Measurements from ENCODE around the gene PSMD8. TPM values are rescaled to one million over a fixed set of nuclear protein-coding genes. Genes with fewer than 3 reads are reported as not detected.

PSMD8 gene
- total RNA-seq (100 to 1,000 TPM; 237 to 690 (median 325) TPM), polyA plus RNA-seq (100 to 1,000 TPM; 186 to 663 TPM)
- long read RNA-seq, donor 1, transcript PSMD8-208 (6 exons, 771 nt), result minor isoform, 16 of 557 reads
- long read RNA-seq, donor 1, transcript PSMD8-201 (7 exons, 1,553 nt), result major isoform, 484 of 557 reads
- long read RNA-seq, donor 1, partial matches to known transcripts, result 38 of 557 reads
- long read RNA-seq, donor 1, other reads (novel, unspliced or antisense), result 18 of 557 reads
- long read RNA-seq, donor 2, transcript PSMD8-208 (6 exons, 771 nt), result minor isoform, 23 of 1,274 reads
- long read RNA-seq, donor 2, transcript PSMD8-201 (7 exons, 1,553 nt), result major isoform, 1,208 of 1,274 reads
- long read RNA-seq, donor 2, partial matches to known transcripts, result 14 of 1,274 reads
- long read RNA-seq, donor 2, other reads (novel, unspliced or antisense), result 27 of 1,274 reads
- long read RNA-seq, donor 3, transcript PSMD8-201 (7 exons, 1,553 nt), result major isoform, 464 of 536 reads
- long read RNA-seq, donor 3, transcript PSMD8-208 (6 exons, 771 nt), result minor isoform, 9 of 536 reads
- long read RNA-seq, donor 3, partial matches to known transcripts, result 42 of 536 reads
- long read RNA-seq, donor 3, other reads (novel, unspliced or antisense), result 21 of 536 reads

- TF ChIP-seq, protein P1, sequence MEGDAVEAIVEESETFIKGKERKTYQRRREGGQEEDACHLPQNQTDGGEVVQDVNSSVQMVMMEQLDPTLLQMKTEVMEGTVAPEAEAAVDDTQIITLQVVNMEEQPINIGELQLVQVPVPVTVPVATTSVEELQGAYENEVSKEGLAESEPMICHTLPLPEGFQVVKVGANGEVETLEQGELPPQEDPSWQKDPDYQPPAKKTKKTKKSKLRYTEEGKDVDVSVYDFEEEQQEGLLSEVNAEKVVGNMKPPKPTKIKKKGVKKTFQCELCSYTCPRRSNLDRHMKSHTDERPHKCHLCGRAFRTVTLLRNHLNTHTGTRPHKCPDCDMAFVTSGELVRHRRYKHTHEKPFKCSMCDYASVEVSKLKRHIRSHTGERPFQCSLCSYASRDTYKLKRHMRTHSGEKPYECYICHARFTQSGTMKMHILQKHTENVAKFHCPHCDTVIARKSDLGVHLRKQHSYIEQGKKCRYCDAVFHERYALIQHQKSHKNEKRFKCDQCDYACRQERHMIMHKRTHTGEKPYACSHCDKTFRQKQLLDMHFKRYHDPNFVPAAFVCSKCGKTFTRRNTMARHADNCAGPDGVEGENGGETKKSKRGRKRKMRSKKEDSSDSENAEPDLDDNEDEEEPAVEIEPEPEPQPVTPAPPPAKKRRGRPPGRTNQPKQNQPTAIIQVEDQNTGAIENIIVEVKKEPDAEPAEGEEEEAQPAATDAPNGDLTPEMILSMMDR (IDR thresholded peaks at IDR 0.05), result peak in 8 of 12 donors; percentile 15 to 61 (median 35)
- peak; percentile 15 to 96 for TF ChIP-seq POLR2A (IDR thresholded peaks at IDR 0.05)
- peak within 1 kb of the TSS; percentile 70 to 94 (median 88) for H3K4me3 ChIP-seq
- intact Hi-C loops (cut with DNase I), result loop anchor here in 9 of 10 donors (1.0 to 5.0 kb wide), 6 partner anchors 37 to 58 kb away; partner anchors contain the start of gene CATSPERG (in 4 of the 9)
- 0% methylated on average over 36 to 65 of the region's 65 CpGs for WGBS, 4 donors
- peak; percentile 99 to 100 (median 99) for DNase-seq
- ATAC-seq, result peak; percentile 96 to 98 (median 98)
- no peaks in the 10 kb centered on the region for H3K27me3 ChIP-seq
- peaks cover 7 to 29% (median 22%) of the 10 kb centered on the region in 12 donors for H3K4me1 ChIP-seq
- peaks cover 0 to 32% (median 27%) of the 10 kb centered on the region in 9 donors for H3K36me3 ChIP-seq
- peak within 1 kb of the TSS; percentile 78 to 97 (median 91) for H3K27ac ChIP-seq
- no peaks in the 10 kb centered on the region for H3K9me3 ChIP-seq
These were observed at the start of gene PSMD8 for GRCh38 chr19:38374332-38375097. Gene PSMD8, plus strand, starts transcription at chr19:38374571. Its CDS starts 31 bp downstream, at chr19:38374602.

DNA sequence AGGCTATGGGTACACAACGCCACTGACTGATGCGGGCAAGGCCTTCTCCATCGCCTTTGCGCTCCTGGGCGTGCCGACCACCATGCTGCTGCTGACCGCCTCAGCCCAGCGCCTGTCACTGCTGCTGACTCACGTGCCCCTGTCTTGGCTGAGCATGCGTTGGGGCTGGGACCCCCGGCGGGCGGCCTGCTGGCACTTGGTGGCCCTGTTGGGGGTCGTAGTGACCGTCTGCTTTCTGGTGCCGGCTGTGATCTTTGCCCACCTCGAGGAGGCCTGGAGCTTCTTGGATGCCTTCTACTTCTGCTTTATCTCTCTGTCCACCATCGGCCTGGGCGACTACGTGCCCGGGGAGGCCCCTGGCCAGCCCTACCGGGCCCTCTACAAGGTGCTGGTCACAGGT, 47.8 kb upstream of the PSMD8 start:
- Histone ChIP-seq H3K4me1 (peaks cover 0 to 26% (median 6%) of the 10 kb centered on the region in 12 donors), H3K9me3 (no peaks in the 10 kb centered on the region), H3K4me3 (no peak overlapping the region), H3K27ac (no peak overlapping the region), H3K36me3 (peaks cover 0 to 57% (median 35%) of the 10 kb centered on the region in 9 donors), H3K27me3 (no peaks in the 10 kb centered on the region)
- ATAC-seq (no peak), DNase-seq (no peak)
- intact Hi-C loops (cut with DNase I), result loop anchor here in 1 of 10 donors (10.0 kb wide), 1 partner anchor 182 kb away; no protein-coding TSS in a partner anchor
- WGBS, 4 donors, result 96 to 98% (median 96%) methylated on average over 21 to 22 of the region's 22 CpGs
- no peak for TF ChIP-seq POLR2A (IDR thresholded peaks at IDR 0.05)
- TF ChIP-seq, protein P1 (IDR thresholded peaks at IDR 0.05), result no peak

- H3K4me1 ChIP-seq, result no peaks in the 10 kb centered on the region
- peaks cover 0 to 41% (median 28%) of the 10 kb centered on the region in 9 donors for H3K36me3 ChIP-seq
- intact Hi-C loops (cut with DNase I), result loop anchor here in 6 of 10 donors (2.0 to 10.0 kb wide), 5 partner anchors 87 to 427 kb away; partner anchors contain the start of genes SIPA1L3 (in 4 of the 6) and WDR87 (in 4 of the 6)
- H3K4me3 ChIP-seq, result no peak overlapping the region
- WGBS, 4 donors, result 93 to 97% (median 95%) methylated on average over 7 of the region's 7 CpGs
- TF ChIP-seq POLR2A (IDR thresholded peaks at IDR 0.05), result no peak
- TF ChIP-seq, protein P1 (IDR thresholded peaks at IDR 0.05), result no peak
- ATAC-seq (no peak), DNase-seq (no peak)
- H3K9me3 ChIP-seq, result no peaks in the 10 kb centered on the region
- H3K27me3 ChIP-seq, result no peaks in the 10 kb centered on the region
- H3K27ac ChIP-seq, result no peak overlapping the region
These were observed 44.7 kb upstream of the PSMD8 start for GRCh38 chr19:38329651-38330050.

Measured in heart left ventricle (tissue), 16 donors.